Measurements from ENCODE around the gene MPDZ. TPM values are rescaled to one million over a fixed set of nuclear protein-coding genes. Genes with fewer than 3 reads are reported as not detected.

MPDZ gene
- total RNA-seq, 2 donors from 2014 or later, result 26.9 to 61.5 TPM

DNA sequence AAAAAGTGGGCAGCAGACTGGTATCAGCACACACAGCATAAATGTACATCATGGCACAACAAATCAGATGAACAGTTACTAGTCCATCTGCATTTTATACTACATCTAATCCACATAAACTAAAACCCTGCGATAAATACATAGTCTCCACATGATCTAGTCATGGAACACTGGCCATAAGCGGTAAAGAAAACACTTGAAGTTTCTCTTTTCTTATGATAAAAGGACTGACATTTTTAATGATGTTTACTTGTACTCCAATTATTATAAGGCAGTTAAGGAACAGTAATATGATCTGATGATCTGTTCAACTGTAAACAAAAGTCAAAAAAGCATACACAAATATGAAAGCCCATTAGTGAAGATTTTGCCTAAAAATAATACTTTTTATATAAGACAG lies 112.5 kb downstream of the MPDZ start:
- TF ChIP-seq CTCF (IDR thresholded peaks at IDR 0.05), result no peak
- TF ChIP-seq POLR2AphosphoS5 (IDR thresholded peaks at IDR 0.05), result no peak
- TF ChIP-seq POLR2A (IDR thresholded peaks at IDR 0.05), result no peak
- WGBS, result 45% methylated on average over 2 of the region's 2 CpGs

DNA sequence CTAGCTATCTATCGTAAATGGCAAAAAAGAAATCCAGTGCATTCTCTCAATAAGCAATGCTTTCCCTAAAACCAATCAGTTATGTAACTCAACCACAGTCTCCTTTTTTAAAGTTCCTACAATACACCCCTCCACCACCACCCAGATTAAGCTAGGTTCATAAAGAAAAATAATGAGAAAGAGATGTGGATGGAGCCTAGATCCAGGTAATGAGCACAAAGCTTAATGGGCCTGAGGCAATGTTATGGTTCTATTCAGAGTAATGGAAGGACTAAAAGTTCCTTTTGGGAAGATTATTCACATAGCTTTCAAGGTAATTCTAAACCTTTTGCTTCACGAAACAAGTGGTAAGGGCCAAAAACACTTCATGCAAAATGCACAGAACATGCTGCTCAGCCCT lies 113.5 kb downstream of the MPDZ start:
- Histone ChIP-seq H3K27ac (no peak overlapping the region), H3K4me1 (replicated peaks) (no peaks in the 10 kb centered on the region), H3K9me3 (no peaks in the 10 kb centered on the region), H3K27me3 (replicated peaks; ENCODE audit: insufficient read depth) (no peaks in the 10 kb centered on the region), H3K4me3 (no peak overlapping the region), H3K36me3 (no peaks in the 10 kb centered on the region)
- no peak for DNase-seq (ENCODE audit: low spot score)
- intact Hi-C loops (cut with DNase I), result loop anchor here (10.0 kb wide), 1 partner anchor 51 kb away; no protein-coding TSS in a partner anchor
- WGBS, result 91% methylated on average over 2 of the region's 2 CpGs
- TF ChIP-seq CTCF (IDR thresholded peaks at IDR 0.05) (no peak), POLR2AphosphoS5 (IDR thresholded peaks at IDR 0.05) (no peak), POLR2A (IDR thresholded peaks at IDR 0.05) (no peak)

More for the DNA sequence above, 112.5 kb downstream of the MPDZ start:
- intact Hi-C loops (cut with DNase I), result loop anchor here (10.0 kb wide), 1 partner anchor 52 kb away; no protein-coding TSS in a partner anchor
- no peak for DNase-seq (ENCODE audit: low spot score)
- no peaks in the 10 kb centered on the region for H3K9me3 ChIP-seq
- no peaks in the 10 kb centered on the region for H3K27me3 ChIP-seq (replicated peaks; ENCODE audit: insufficient read depth)
- H3K4me1 ChIP-seq (replicated peaks), result no peaks in the 10 kb centered on the region
- H3K4me3 ChIP-seq, result no peak overlapping the region
- no peak overlapping the region for H3K27ac ChIP-seq
- H3K36me3 ChIP-seq, result no peaks in the 10 kb centered on the region

- no peak overlapping the region for H3K27ac ChIP-seq
- 72% methylated on average over 7 of the region's 7 CpGs for WGBS
- no peaks in the 10 kb centered on the region for H3K27me3 ChIP-seq (replicated peaks; ENCODE audit: insufficient read depth)
- no peak overlapping the region for H3K4me3 ChIP-seq
- H3K36me3 ChIP-seq, result no peaks in the 10 kb centered on the region
- intact Hi-C loops (cut with DNase I), result loop anchor here (10.0 kb wide), 1 partner anchor 51 kb away; no protein-coding TSS in a partner anchor
- TF ChIP-seq CTCF (IDR thresholded peaks at IDR 0.05) (no peak), POLR2A (IDR thresholded peaks at IDR 0.05) (no peak), POLR2AphosphoS5 (IDR thresholded peaks at IDR 0.05) (no peak)
- H3K9me3 ChIP-seq, result no peaks in the 10 kb centered on the region
- DNase-seq (ENCODE audit: low spot score), result no peak
- H3K4me1 ChIP-seq (replicated peaks), result no peaks in the 10 kb centered on the region
These were observed 114.1 kb downstream of the MPDZ start for GRCh38 chr9:13165236-13165945.

DNA sequence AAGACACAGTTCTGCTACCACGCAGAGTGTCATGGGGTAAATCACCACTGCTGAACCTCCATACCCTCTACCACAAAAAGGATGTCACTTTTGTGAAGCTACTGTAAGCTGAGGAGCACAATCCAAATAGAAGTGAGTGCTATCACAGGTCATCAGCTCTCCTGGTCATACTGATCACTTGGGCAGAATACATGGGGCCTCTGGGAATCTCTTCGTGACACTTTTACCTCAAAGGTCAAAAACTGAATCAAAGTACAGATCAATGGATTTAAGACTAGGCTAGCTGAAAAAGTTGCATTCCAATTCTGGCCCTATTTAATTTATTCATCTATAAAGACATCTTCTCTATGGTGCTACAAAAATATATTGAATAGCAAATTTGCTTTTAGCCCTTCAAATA lies 115.5 kb downstream of the MPDZ start:
- Histone ChIP-seq H3K27ac (no peak overlapping the region), H3K9me3 (no peaks in the 10 kb centered on the region), H3K4me1 (replicated peaks) (no peaks in the 10 kb centered on the region), H3K27me3 (replicated peaks; ENCODE audit: insufficient read depth) (no peaks in the 10 kb centered on the region), H3K4me3 (no peak overlapping the region), H3K36me3 (no peaks in the 10 kb centered on the region)
- no peak for DNase-seq (ENCODE audit: low spot score)
- TF ChIP-seq POLR2A (IDR thresholded peaks at IDR 0.05) (no peak), POLR2AphosphoS5 (IDR thresholded peaks at IDR 0.05) (no peak), CTCF (IDR thresholded peaks at IDR 0.05) (no peak)
- 95% methylated on average over 2 of the region's 2 CpGs for WGBS
- intact Hi-C loops (cut with DNase I), result loop anchor here (10.0 kb wide), 1 partner anchor 49 kb away; no protein-coding TSS in a partner anchor

GRCh38 chr9:13163287-13163686 lies 116.2 kb downstream of the MPDZ start:
- Histone ChIP-seq H3K9me3 (no peaks in the 10 kb centered on the region), H3K36me3 (no peaks in the 10 kb centered on the region), H3K4me3 (no peak overlapping the region), H3K4me1 (replicated peaks) (no peaks in the 10 kb centered on the region), H3K27ac (no peak overlapping the region), H3K27me3 (replicated peaks; ENCODE audit: insufficient read depth) (no peaks in the 10 kb centered on the region)
- TF ChIP-seq POLR2A (IDR thresholded peaks at IDR 0.05), result no peak
- TF ChIP-seq POLR2AphosphoS5 (IDR thresholded peaks at IDR 0.05), result no peak
- no peak for TF ChIP-seq CTCF (IDR thresholded peaks at IDR 0.05)
- intact Hi-C loops (cut with DNase I), result loop anchor here (10.0 kb wide), 1 partner anchor 48 kb away; no protein-coding TSS in a partner anchor
- DNase-seq (ENCODE audit: low spot score), result no peak
- whole genome bisulfite sequencing, result 77% methylated on average over 2 of the region's 2 CpGs
